Trophoblast cell (in vitro differentiated cells and primary cell): Measurements from ENCODE around the gene MPP3.

Source experiments
- DNase-seq, 2 donors: peaks; one replicate each; pipeline ENCODE4 v3.0.0-alpha.2; 2016
- H2AFZ ChIP-seq: 2 replicates; pipeline ENCODE4 v1.6.1; 2013; ENCODE audit warnings: low read length, moderate library complexity, mild to moderate bottlenecking; ENCODE audit not compliant: insufficient read depth, poor library complexity
- H2AK5ac ChIP-seq: 2 replicates; pipeline ENCODE4 v1.6.1; 2013; ENCODE audit warnings: mild to moderate bottlenecking, low read length
- H2BK120ac ChIP-seq: 2 replicates; pipeline ENCODE4 v1.6.1; 2013; ENCODE audit warnings: low read length, mild to moderate bottlenecking, moderate library complexity; ENCODE audit not compliant: insufficient read depth, poor library complexity
- H2BK12ac ChIP-seq: 2 replicates; pipeline ENCODE4 v1.6.1; 2013; ENCODE audit warnings: mild to moderate bottlenecking, low read length, moderate library complexity
- H2BK5ac ChIP-seq: 2 replicates; pipeline ENCODE4 v1.6.1; 2013; ENCODE audit warnings: low read length, low read depth, moderate library complexity, mild to moderate bottlenecking; ENCODE audit not compliant: poor library complexity
- H3K14ac ChIP-seq: 2 replicates; pipeline ENCODE4 v1.6.1; 2013; ENCODE audit warnings: mild to moderate bottlenecking, low read length
- H3K18ac ChIP-seq: 2 replicates; pipeline ENCODE4 v1.6.1; 2013; ENCODE audit warnings: mild to moderate bottlenecking, low read length
- H3K23ac ChIP-seq: 2 replicates; pipeline ENCODE4 v1.6.1; 2013; ENCODE audit warnings: low read length
- H3K27ac ChIP-seq: 2 replicates; pipeline ENCODE4 v1.5.1; 2013; ENCODE audit warnings: low read depth, mild to moderate bottlenecking, inconsistent platforms, low read length, moderate library complexity
- H3K27me3 ChIP-seq: 2 replicates; pipeline ENCODE4 v1.6.1; 2013; ENCODE audit warnings: inconsistent platforms, mild to moderate bottlenecking, low read length, moderate library complexity; ENCODE audit not compliant: insufficient read depth
- H3K36me3 ChIP-seq, 2 experiments: 1 replicate in 1 of 2; 2 replicates in 1 of 2; pipeline ENCODE4 v1.6.1; 2013; ENCODE audit warnings: low read length in 2 of 2, mild to moderate bottlenecking in 2 of 2, moderate library complexity in 1 of 2; ENCODE audit not compliant: insufficient read depth in 2 of 2, control insufficient read depth in 1 of 2
- H3K4ac ChIP-seq: 2 replicates; pipeline ENCODE4 v1.6.1; 2013; ENCODE audit warnings: low read depth, mild to moderate bottlenecking, low read length, moderate library complexity
- H3K4me1 ChIP-seq, 2 experiments: 1 replicate in 1 of 2; 2 replicates in 1 of 2; pipeline ENCODE4 v1.6.1; 2013; ENCODE audit warnings: low read length in 2 of 2, mild to moderate bottlenecking in 2 of 2, moderate library complexity in 1 of 2; ENCODE audit not compliant: insufficient read depth in 2 of 2, control insufficient read depth in 1 of 2
- H3K4me2 ChIP-seq: 2 replicates; pipeline ENCODE4 v1.6.1; 2013; ENCODE audit warnings: inconsistent platforms, mild to moderate bottlenecking, low read length, moderate library complexity
- H3K4me3 ChIP-seq: 2 replicates; pipeline ENCODE4 v1.5.1; 2013; ENCODE audit warnings: mild to moderate bottlenecking, low read depth, low read length, inconsistent platforms
- H3K79me1 ChIP-seq: one replicate; pipeline ENCODE4 v1.6.1; 2013; ENCODE audit warnings: low read length
- H3K79me2 ChIP-seq: 2 replicates; pipeline ENCODE4 v1.6.1; 2013; ENCODE audit warnings: low read length, mild to moderate bottlenecking; ENCODE audit not compliant: control insufficient read depth, insufficient read depth, poor library complexity
- H3K9ac ChIP-seq: 2 replicates; pipeline ENCODE4 v1.6.1; 2013; ENCODE audit warnings: mild to moderate bottlenecking, low read length
- H3K9me3 ChIP-seq: 2 replicates; pipeline ENCODE4 v1.6.1; 2013; ENCODE audit warnings: low read depth, mild to moderate bottlenecking, control low read depth, inconsistent platforms, low read length; ENCODE audit not compliant: insufficient read depth
- H4K12ac ChIP-seq: 2 replicates; pipeline ENCODE4 v1.6.1; 2013; ENCODE audit warnings: low read depth, mild to moderate bottlenecking, low read length, moderate library complexity
- H4K8ac ChIP-seq: 2 replicates; pipeline ENCODE4 v1.6.1; 2013; ENCODE audit warnings: low read depth, mild to moderate bottlenecking, low read length, moderate library complexity
- H4K91ac ChIP-seq: one replicate; pipeline ENCODE4 v1.6.1; 2013; ENCODE audit warnings: low read depth, mild to moderate bottlenecking, low read length, moderate library complexity
- WGBS: extraction: QIAGEN DNeasy Blood & Tissue Kit; methylation state at CpG from one replicate; pipeline ENCODE4 v1.1.7; 2013; ENCODE audit warnings: missing lambda C conversion rate; ENCODE audit not compliant: insufficient read length, insufficient coverage; ENCODE audit errors: extremely low coverage; 5-methylcytosine and 5-hydroxymethylcytosine counted together

Gene MPP3

DNA sequence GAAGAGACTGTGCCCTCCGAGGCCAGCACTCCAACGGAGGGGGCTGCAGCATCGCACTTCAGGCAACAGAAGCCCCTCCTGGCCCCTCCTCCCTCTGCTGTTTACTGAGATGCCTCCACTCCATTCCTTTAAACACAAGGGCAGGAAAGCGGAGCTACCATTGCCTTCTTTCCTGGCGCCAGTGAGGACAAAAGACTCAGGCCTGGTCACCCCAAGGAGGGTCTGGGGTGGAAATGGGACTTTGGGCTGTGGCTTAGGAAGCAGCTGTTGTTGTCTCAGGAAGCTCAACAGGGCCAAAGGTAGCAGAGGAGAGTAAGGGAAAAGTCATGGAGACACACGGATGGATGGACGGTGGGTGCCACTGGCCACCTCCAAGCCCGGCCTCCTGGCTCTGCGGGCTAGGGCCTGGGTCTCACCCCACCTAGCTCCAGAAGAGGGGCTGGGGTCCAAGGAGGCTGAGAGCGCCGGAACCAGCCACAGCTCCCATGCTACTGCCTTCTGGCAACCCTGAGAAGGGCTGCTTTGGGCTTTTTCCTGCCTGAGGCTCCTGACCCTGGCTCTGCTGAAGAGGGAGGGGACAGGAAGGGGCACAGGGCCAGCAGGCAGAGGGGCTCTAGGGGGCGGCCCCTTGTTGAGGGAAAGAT is 25.1 kb upstream of the MPP3 start:
- no peak overlapping the region for H4K8ac ChIP-seq
- H3K9me3 ChIP-seq: no peaks in the 10 kb centered on the region
- H2BK120ac ChIP-seq: no peak overlapping the region
- H3K79me2 ChIP-seq: no peaks in the 10 kb centered on the region
- no peak overlapping the region for H2AK5ac ChIP-seq
- no peak overlapping the region for H3K4me3 ChIP-seq
- H2BK5ac ChIP-seq: no peak overlapping the region
- no peaks in the 10 kb centered on the region for H3K27me3 ChIP-seq
- no peak overlapping the region for H3K14ac ChIP-seq
- H4K12ac ChIP-seq: no peak overlapping the region
- no peak for DNase-seq
- no peak overlapping the region for H3K27ac ChIP-seq
- H3K23ac ChIP-seq: no peak overlapping the region
- no peak overlapping the region for H3K4ac ChIP-seq
- H3K4me2 ChIP-seq: no peak overlapping the region
- H3K36me3 ChIP-seq: no peaks in the 10 kb centered on the region
- H2BK12ac ChIP-seq: no peak overlapping the region
- H3K18ac ChIP-seq: no peak overlapping the region
- H3K9ac ChIP-seq: no peak overlapping the region
- WGBS: no CpG with 5 or more reads among the region's 12 CpGs
- no peak overlapping the region for H4K91ac ChIP-seq
- no peaks in the 10 kb centered on the region for H3K79me1 ChIP-seq
- H2AFZ ChIP-seq: no peak overlapping the region
- H3K4me1 ChIP-seq: no peaks in the 10 kb centered on the region

DNA sequence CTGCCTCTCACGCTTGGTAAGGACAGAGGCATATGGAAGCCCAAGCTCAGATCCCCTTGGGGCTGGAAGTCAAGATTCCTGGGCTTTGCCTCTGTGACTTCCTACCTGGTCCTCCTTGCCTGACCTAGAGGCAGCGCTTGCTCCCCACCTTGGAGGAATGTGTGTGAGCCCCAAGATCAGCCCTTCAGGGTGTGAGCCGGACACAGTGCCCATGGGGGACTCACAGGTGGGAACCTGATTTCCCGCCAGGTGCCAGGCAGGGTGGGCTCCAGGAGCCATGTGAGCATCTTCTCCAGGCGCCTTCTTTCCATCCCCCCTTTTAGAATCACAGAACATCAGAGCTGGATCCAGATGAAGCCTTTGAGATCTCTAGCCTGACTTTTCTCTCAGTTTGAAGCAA is 24.2 kb upstream of the MPP3 start:
- Histone ChIP-seq H2BK120ac (no peak overlapping the region), H3K9me3 (no peaks in the 10 kb centered on the region), H3K23ac (no peak overlapping the region), H3K79me1 (no peaks in the 10 kb centered on the region), H3K18ac (no peak overlapping the region), H3K79me2 (no peaks in the 10 kb centered on the region), H4K91ac (no peak overlapping the region), H2AK5ac (no peak overlapping the region), H4K12ac (no peak overlapping the region), H2BK12ac (no peak overlapping the region), H3K4ac (no peak overlapping the region), H3K27ac (no peak overlapping the region), H3K14ac (no peak overlapping the region), H3K4me3 (no peak overlapping the region), H3K4me2 (no peak overlapping the region), H3K9ac (no peak overlapping the region), H2AFZ (no peak overlapping the region), H4K8ac (no peak overlapping the region), H2BK5ac (no peak overlapping the region), H3K4me1 (no peaks in the 10 kb centered on the region), H3K36me3 (no peaks in the 10 kb centered on the region), H3K27me3 (no peaks in the 10 kb centered on the region)
- no CpG with 5 or more reads among the region's 5 CpGs for WGBS
- no peak for DNase-seq

DNA sequence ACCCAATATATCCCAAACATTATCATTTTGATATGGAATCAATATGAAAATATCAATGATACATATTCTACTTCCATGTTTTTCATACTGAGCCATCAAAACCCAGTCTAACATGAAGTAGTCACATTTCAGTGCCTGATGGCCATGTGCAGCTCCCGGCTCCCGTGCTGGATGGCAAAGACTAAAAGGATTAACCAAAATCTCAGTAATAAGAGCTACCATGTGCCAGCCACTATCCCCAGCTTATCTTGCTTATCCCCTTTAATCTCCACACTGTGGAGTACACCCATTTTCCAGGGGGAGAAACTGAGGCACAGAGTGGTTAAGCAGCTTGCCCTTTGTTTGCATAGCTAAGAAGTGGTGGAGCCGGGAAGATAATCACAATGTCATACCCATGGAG is 23.2 kb upstream of the MPP3 start:
- WGBS: no CpG with 5 or more reads among the region's 3 CpGs
- no peaks in the 10 kb centered on the region for H3K27me3 ChIP-seq

GRCh38 chr17:43855061-43855460 is 22.1 kb upstream of the MPP3 start:
- H3K4me3 ChIP-seq: no peak overlapping the region
- H3K79me2 ChIP-seq: no peaks in the 10 kb centered on the region
- no peak overlapping the region for H2BK12ac ChIP-seq
- H2AFZ ChIP-seq: no peak overlapping the region
- H3K4me2 ChIP-seq: no peak overlapping the region
- no peak overlapping the region for H4K91ac ChIP-seq
- H3K18ac ChIP-seq: no peak overlapping the region
- no peak overlapping the region for H3K14ac ChIP-seq
- no CpG with 5 or more reads among the region's 9 CpGs for WGBS
- H3K27ac ChIP-seq: no peak overlapping the region
- no peaks in the 10 kb centered on the region for H3K4me1 ChIP-seq
- H4K12ac ChIP-seq: no peak overlapping the region
- no peak overlapping the region for H2AK5ac ChIP-seq
- DNase-seq: no peak
- no peaks in the 10 kb centered on the region for H3K36me3 ChIP-seq
- no peaks in the 10 kb centered on the region for H3K9me3 ChIP-seq
- no peaks in the 10 kb centered on the region for H3K27me3 ChIP-seq
- H3K23ac ChIP-seq: no peak overlapping the region
- H2BK5ac ChIP-seq: no peak overlapping the region
- H2BK120ac ChIP-seq: no peak overlapping the region
- H3K9ac ChIP-seq: no peak overlapping the region
- H3K79me1 ChIP-seq: no peaks in the 10 kb centered on the region
- H4K8ac ChIP-seq: no peak overlapping the region
- no peak overlapping the region for H3K4ac ChIP-seq

More for the DNA sequence above, 23.2 kb upstream of the MPP3 start:
- Histone ChIP-seq H3K4ac (no peak overlapping the region), H3K4me2 (no peak overlapping the region), H3K4me3 (no peak overlapping the region), H3K14ac (no peak overlapping the region), H4K8ac (no peak overlapping the region), H2BK12ac (no peak overlapping the region), H3K18ac (no peak overlapping the region), H3K79me1 (no peaks in the 10 kb centered on the region), H2AFZ (no peak overlapping the region), H2BK5ac (no peak overlapping the region), H2AK5ac (no peak overlapping the region), H3K9me3 (no peaks in the 10 kb centered on the region), H4K91ac (no peak overlapping the region), H3K36me3 (no peaks in the 10 kb centered on the region), H3K4me1 (no peaks in the 10 kb centered on the region), H2BK120ac (no peak overlapping the region), H3K79me2 (no peaks in the 10 kb centered on the region), H3K23ac (no peak overlapping the region), H4K12ac (no peak overlapping the region), H3K27ac (no peak overlapping the region), H3K9ac (no peak overlapping the region)
- no peak for DNase-seq
